GM19238 (cell line): Measurements from ENCODE around the gene ELMO1.

Source experiments
- DNase-seq: peaks from one replicate; pipeline ENCODE4 v3.0.0; 2011; ENCODE audit warnings: low spot score; ENCODE audit not compliant: insufficient read length

ELMO1 gene

DNA sequence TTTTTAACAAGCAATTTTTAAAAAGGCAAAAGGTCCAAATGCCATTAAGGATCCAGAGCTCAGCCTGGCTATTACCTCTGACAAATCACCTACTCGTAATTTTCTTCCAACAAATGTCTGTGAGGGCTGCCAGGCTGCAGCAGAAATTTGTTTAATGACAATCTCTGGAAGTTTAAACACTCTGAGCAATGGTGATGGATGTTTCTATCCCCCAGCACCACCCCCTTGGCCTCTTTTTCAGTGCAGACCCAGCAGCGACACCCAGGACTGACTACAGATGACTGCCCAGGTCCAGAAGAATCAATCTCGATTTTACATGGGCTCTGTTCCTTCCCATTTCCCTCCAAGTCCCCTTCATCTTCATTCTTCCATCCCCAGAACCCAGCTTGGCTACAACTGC lies 523.0 kb downstream of the ELMO1 start:
- DNase-seq, result no peak

- no peak for DNase-seq
These were observed 523.5 kb downstream of the ELMO1 start for GRCh38 chr7:36925207-36925606.

DNA sequence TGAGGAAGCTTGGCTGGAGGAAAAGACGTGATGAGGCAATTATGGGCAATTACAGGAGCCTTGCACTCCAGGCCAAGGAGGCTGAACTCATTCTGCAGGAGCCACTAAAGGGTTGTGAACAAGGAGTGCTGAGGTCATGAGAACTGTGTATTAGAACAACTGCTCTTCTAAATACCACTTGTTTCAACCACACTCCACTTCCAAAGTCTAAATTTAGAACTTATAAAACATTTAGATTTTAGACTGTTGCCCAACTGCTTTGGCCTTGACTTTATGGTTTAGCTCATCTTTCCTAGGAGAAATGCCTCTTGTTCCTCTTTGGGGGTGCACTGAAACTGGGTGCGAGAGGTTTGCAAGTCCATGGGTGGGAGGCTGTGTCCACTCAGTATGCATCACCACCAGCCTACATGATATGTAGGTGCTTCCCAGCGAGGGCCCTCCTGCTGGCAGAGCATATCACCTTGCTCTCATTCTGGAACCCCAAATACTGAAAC lies 524.7 kb downstream of the ELMO1 start:
- DNase-seq, result no peak

DNA sequence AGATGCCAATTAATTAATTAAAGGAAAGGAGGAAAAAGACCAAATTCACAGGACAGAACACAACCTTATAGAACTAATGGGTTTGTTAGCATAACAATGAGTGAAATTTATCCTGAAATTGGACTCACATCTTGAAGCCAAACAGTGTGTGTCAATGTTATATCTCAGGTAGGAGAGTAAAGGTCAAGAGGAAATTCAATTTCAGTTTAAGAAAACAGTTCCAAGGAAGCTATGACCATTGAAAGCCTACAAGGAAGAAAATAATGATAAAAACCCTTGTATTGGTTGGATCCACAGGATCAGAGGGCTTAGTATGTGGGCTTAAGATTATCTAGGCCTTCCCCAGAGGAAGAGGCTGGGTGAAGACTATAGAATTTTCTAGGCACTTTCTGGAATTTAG lies 525.5 kb downstream of the ELMO1 start:
- DNase-seq, result no peak

GRCh38 chr7:36920433-36920832 lies 528.2 kb downstream of the ELMO1 start:
- DNase-seq, result no peak

GRCh38 chr7:36919738-36920137 lies 528.9 kb downstream of the ELMO1 start:
- DNase-seq, result no peak

DNA sequence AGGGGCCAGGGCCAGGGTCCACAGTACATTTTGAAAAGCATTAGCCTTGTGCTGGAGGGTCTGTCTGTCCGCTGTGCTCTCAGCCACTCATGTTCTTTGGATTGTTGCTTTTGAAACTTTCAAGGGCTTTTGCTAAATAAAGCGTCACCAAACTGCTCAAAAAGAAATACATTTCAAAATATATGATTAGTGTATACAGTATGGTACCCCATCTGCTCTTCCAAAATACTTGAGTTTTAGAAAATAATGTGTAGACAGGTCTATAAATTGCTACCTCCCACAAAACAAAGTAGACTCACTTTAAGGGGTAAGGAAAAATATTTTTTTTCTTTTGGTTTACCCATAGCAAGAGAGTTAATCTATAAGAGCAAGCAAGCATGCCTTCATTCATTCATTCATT lies 530.1 kb downstream of the ELMO1 start:
- no peak for DNase-seq

- no peak for DNase-seq
These were observed 532.0 kb downstream of the ELMO1 start for GRCh38 chr7:36916619-36917018.

- no peak for DNase-seq
These were observed 532.5 kb downstream of the ELMO1 start for GRCh38 chr7:36916116-36916515.

DNA sequence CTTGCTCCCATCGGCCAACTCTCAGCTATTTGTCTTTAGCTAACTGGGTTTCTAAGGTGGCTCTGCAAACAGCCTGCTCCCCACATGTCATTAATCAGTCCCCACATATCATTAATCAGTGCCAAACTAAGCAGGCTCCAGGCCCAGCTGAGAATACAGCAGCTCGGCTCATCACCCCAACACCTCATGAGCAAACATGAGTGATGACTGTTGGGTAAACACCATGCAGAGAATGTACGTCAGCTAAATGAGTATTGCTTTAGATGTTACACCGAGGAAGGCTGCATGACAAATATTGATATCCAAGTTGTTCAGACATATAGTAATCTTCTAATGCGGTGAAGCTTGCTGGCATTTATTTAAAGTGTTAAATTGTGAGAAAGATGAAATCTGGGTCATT lies 536.9 kb downstream of the ELMO1 start:
- DNase-seq, result no peak

DNA sequence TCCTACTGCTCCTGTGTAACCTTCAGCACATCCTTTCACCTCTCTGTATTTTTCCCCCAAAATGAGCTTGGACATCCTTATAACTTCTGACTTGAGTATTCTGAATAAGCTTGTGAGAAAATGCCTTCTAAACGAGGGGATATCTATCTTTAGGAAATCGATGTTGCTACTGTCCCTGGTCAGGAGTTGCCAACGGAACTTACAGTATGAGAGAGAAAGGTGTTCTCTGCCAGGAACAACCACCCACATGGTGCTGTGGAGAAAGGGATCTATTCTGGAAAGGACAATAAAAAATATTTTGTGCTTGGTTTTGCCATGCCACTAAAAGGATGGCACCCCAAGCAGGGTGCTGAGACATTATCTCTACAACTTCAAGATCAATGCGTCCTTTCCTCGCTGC lies 537.8 kb downstream of the ELMO1 start:
- no peak for DNase-seq

- DNase-seq, result no peak
These were observed 538.3 kb downstream of the ELMO1 start for GRCh38 chr7:36910401-36910800.

DNA sequence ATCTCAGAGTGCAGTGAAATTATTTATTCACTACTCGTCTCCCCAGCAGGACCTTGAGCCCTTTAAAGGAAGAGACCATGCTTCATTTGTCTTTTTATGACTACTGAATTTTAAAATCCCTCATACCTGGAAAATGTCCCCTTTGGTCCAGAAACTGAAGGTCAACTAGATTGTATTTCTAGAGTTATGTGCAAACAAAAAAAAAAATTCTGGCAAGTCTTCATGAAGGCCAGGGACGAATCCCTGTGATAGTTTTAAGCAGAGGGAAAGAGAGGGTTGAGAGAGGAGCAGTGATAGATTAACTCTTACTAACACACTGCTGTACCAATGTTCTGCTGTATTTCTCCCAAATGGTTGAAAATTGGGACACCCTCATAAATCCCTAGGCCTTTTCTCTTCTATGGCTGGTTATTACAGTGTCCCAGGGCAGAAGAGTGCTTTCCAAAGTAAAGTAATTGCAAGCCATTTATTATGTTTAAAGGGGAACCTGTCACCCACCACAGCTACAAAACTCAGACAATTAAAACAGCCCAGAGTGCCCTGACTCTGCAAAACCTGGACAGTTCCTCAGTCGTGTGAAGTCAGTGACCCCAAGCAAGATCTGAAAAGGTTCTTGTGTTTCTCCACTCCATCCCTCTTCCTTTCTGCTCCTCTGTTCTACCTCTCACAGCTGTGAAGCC lies 541.6 kb downstream of the ELMO1 start:
- no peak for DNase-seq

- DNase-seq, result no peak
These were observed 542.2 kb downstream of the ELMO1 start for GRCh38 chr7:36906448-36906847.

GRCh38 chr7:36905841-36906240 lies 542.8 kb downstream of the ELMO1 start:
- no peak for DNase-seq

- no peak for DNase-seq
These were observed 543.9 kb downstream of the ELMO1 start for GRCh38 chr7:36904802-36905201.

DNA sequence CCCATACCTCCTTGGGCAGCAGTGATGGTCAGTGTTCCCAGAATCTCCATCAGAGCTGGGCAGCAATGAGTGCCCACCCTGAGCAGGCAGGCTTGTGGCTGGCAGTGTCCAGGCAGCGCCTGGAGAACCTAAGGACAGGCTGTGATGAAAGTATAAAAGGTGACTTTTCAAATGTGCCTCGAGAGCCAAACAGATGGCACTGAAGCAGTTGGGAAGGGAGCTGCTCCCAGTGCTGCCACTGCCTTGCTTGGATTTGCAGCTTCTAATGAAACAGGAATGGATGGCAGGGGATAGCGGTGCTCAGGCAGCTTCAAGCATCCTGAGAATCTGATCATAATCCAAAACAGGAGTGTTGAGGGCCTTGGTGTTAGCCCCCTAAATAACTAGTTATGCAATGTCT lies 544.6 kb downstream of the ELMO1 start:
- no peak for DNase-seq

DNA sequence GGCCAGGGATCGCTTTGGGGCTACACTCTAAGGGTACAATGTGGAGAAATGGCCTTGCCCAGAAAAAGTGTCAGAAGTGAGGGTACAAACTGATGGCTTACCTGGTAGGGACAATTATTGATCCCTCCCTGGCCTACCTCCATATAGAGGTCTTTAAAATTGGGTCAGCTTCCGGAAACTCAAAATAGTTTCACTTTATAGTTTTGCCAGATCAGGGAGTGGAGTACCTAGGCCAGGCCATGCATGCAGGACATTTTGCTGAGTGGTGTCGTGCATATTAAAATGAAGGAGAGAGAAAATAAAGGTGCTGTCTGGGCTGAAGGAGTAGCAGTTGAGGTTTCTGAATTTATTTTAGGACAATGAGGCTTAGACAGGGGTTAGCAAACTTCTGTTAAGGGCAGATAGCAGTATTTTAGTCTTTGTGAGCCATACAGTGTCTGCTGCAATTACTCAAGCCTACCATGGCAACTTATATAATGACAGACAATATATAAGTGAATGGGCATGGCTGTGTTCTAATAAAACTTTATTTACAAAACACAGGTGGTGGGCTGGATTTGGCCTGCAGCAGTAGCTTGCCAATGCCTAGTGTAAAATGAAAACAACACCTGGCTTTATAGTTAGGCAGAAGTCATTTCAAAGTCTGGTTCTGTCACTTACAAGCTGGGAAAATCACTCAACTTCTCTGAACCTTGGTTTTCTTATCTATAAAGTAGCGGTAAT lies 547.5 kb downstream of the ELMO1 start:
- DNase-seq, result no peak

- no peak for DNase-seq
These were observed 550.5 kb downstream of the ELMO1 start for GRCh38 chr7:36898186-36898585.

DNA sequence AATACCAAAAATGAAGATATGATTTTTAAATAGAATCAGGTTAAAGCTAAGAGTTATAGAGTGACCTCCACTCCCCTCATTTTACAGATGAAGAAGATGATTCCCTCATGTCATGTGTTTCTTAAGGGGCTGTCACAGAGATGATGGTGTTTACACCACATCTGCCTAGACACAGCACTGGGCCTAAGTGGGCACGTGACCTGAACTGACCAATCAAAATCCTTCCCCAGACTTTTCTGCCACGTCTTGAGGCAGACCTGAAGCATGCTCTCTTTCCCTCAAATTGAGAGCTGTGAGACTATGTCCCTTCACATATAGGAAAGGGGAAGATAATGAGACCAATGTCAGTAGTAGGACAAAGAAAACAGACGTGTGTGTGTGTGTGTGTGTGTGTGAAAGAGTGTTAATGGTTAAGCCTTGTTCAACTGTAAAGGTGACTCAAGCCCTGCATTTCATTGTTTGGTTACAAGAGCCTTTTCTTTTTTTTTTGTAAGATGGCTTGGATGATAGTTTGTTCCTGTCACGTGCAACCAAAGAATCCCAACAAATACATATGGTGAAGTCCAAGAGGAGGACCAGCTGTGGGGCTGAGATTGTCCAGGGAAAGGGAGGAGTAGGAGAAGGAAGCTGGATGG lies 551.6 kb downstream of the ELMO1 start:
- DNase-seq, result no peak

GRCh38 chr7:36896418-36896817 lies 552.2 kb downstream of the ELMO1 start:
- DNase-seq, result no peak

DNA sequence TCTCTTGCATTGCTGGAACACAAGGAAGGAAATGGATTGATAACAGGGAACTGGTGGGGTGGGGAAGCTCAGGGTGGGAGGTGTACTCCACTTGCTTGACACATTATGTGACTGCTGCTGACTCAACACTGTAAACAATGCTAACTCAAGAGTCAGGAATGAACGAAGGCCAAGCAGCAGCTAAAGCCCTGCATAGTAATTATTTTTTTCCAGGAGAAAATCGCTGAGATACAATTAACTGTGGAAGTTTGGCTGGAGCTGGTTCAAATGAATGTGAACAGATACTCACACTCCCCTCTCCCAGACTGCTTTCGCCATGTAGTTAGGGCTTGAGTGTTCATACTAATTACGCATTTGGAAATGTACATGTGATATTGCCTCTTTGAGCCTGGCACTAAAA lies 553.5 kb downstream of the ELMO1 start:
- no peak for DNase-seq

- no peak for DNase-seq
These were observed 554.5 kb downstream of the ELMO1 start for GRCh38 chr7:36894190-36894589.
